H1 (cell line): ENCODE measurements around the gene NEO1.

ENCODE experiments used
- CHD2 ChIP-seq: IDR thresholded peaks from 2 replicates; pipeline ENCODE4 v1.6.1; 2012; ENCODE audit warnings: low read length, improper control_type of control experiment
- GABPA ChIP-seq: IDR thresholded peaks from 2 replicates; pipeline ENCODE4 v1.6.1; 2011; ENCODE audit warnings: mild to moderate bottlenecking, low read length, moderate library complexity, borderline replicate concordance; ENCODE audit not compliant: insufficient read depth
- POLR2A ChIP-seq, 2 experiments: IDR thresholded peaks; 1 replicate in 1 of 2; 2 replicates in 1 of 2; pipeline ENCODE4 v1.6.1; 2011; ENCODE audit warnings: low read depth in 2 of 2, low read length in 2 of 2, mild to moderate bottlenecking in 2 of 2; ENCODE audit errors: control extremely low read depth in 1 of 2
- TAF1 ChIP-seq: IDR thresholded peaks from 2 replicates; pipeline ENCODE4 v1.6.1; 2011; ENCODE audit warnings: mild to moderate bottlenecking, low read depth, low read length
- TF ChIP-seq, protein P1 (sequence below), 3 experiments: IDR thresholded peaks; 1 replicate in 2 of 3; 2 replicates in 1 of 3; pipeline versions ENCODE4 v1.5.1 to v1.6.1; 2011; ENCODE audit warnings: low read length in 3 of 3, mild to moderate bottlenecking in 3 of 3, inconsistent platforms in 2 of 3, low read depth in 1 of 3, moderate library complexity in 1 of 3; ENCODE audit not compliant: insufficient read depth in 1 of 3; ENCODE audit errors: control extremely low read depth in 1 of 3

DNA sequence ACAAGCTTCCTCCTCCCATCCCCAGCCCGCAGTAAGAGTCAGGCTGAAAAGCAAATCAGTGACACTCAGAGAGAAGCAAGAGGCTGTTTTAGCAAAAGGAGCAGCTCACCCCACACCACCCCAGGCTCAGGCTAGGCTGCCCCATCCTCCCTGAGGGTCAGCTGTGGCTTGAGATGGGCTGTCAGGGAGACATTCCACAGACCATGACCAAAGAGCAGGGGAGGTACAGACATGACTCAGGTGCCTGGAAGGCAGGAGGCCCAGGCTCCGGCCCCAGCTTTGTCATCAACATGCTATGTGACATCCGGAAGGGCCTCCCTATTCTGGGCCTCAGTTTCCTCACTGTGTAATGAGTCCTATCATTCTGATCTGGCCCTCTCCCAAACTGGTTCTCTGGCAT lies 291.8 kb downstream of the NEO1 start:
- TF ChIP-seq CHD2 (no peak), POLR2A (IDR thresholded peaks at IDR 0.05; ENCODE audit: control extremely low read depth in 1 of 2, low read depth in 2 of 2, low read length in 2 of 2) (no peak), GABPA (no peak), TAF1 (no peak)
- TF ChIP-seq, protein P1, sequence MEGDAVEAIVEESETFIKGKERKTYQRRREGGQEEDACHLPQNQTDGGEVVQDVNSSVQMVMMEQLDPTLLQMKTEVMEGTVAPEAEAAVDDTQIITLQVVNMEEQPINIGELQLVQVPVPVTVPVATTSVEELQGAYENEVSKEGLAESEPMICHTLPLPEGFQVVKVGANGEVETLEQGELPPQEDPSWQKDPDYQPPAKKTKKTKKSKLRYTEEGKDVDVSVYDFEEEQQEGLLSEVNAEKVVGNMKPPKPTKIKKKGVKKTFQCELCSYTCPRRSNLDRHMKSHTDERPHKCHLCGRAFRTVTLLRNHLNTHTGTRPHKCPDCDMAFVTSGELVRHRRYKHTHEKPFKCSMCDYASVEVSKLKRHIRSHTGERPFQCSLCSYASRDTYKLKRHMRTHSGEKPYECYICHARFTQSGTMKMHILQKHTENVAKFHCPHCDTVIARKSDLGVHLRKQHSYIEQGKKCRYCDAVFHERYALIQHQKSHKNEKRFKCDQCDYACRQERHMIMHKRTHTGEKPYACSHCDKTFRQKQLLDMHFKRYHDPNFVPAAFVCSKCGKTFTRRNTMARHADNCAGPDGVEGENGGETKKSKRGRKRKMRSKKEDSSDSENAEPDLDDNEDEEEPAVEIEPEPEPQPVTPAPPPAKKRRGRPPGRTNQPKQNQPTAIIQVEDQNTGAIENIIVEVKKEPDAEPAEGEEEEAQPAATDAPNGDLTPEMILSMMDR (IDR thresholded peaks at IDR 0.05; ENCODE audit: control extremely low read depth in 1 of 3, insufficient read depth in 1 of 3, low read depth in 1 of 3, low read length in 3 of 3), result no peak
